ENCODE data around the gene USF2. TPM values are rescaled to one million over a fixed set of nuclear protein-coding genes. Genes with fewer than 3 reads are reported as not detected.
A peak's percentile ranks its signal among the peaks of the same experiment; 100 is the strongest.

USF2 gene
- total and polyA plus RNA-seq, 2 of the 8 experiments (the other 6 are each of a cell fraction or from before 2014, with no cell fraction given), result 74.1 to 109 TPM

GRCh38 chr19:35267818-35268535 lies 785 bp upstream of the USF2 start:
- H4K8ac ChIP-seq (ENCODE audit: extremely low read depth, insufficient read depth, low read length), result peak overlapping the region; percentile 75
- no peaks in the 10 kb centered on the region for H3K27me3 ChIP-seq (replicated peaks in 1 of 4; ENCODE audit: control insufficient read depth in 3 of 4, extremely low read depth in 1 of 4, insufficient read depth in 3 of 4, low read length in 3 of 4)
- no peak overlapping the region for H2BK12ac ChIP-seq (ENCODE audit: low read depth, low read length)
- H3K4me1 ChIP-seq (replicated peaks in 1 of 4; ENCODE audit: control insufficient read depth in 3 of 4, insufficient read depth in 4 of 4, low read length in 3 of 4), result peaks cover 0 to 14% (median 8%) of the 10 kb centered on the region in 4 experiments; a peak in 5 of 7 replicates
- H3K79me2 ChIP-seq (ENCODE audit: control insufficient read depth in 1 of 2, insufficient read depth in 2 of 2, low read length in 2 of 2), result 0 out of 4 replicates have a peak, but pooled peaks cover 0 to 5% of the 10 kb centered on the region in 2 experiments
- H2BK5ac ChIP-seq (ENCODE audit: low read depth, low read length), result no peak overlapping the region
- H3K14ac ChIP-seq (ENCODE audit: insufficient read length), result no peak overlapping the region
- H3K4me3 ChIP-seq (ENCODE audit: extremely low read depth in 1 of 4, insufficient read depth in 2 of 4, low read depth in 3 of 4, low read length in 4 of 4), result peak overlapping the region; percentile 32 to 77 (median 52)
- no peaks in the 10 kb centered on the region; the same call in 1 of the 2 replicates for H3K23me2 ChIP-seq (ENCODE audit: low read depth, low read length)
- no peak overlapping the region for H2BK20ac ChIP-seq (ENCODE audit: low read length)
- ChIA-PET POLR2A (ENCODE audit: partially characterized antibody) (interaction anchor here (1.0 to 10.5 kb wide), 4 partner anchors 13 to 114 kb away, joined by 3 to 146 read pairs (median 16); partner anchors contain the start of genes FXYD5, HAMP and LSR), CTCF (ENCODE audit: partially characterized antibody) (interaction anchor here (0.6 kb wide), 1 partner anchor 556 kb away, joined by 4 read pairs; no protein-coding TSS in a partner anchor)
- WGBS, 2 experiments (ENCODE audit: extremely low coverage in 1 of 2, insufficient coverage in 1 of 2, insufficient read length in 1 of 2, insufficient replicate concordance in 2 of 2, low coverage in 1 of 2, low lambda C conversion rate in 2 of 2, missing lambda C conversion rate in 1 of 2), result 3% methylated on average over 13 of the region's 100 CpGs; no CpG with 5 or more reads in 1 of the 2 experiments
- H2AK5ac ChIP-seq (ENCODE audit: low read depth, low read length), result no peak overlapping the region
- H4K91ac ChIP-seq (replicated peaks; ENCODE audit: insufficient read length, low read length), result peak overlapping the region; percentile 17
- DNase-seq (ENCODE audit: low read depth in 1 of 2, low spot score in 2 of 2) (peak in 1 of 2 experiments; percentile 81), FAIRE-seq (no peak)
- no peaks in the 10 kb centered on the region for H3K9me3 ChIP-seq (ENCODE audit: insufficient read depth in 2 of 2, low read depth in 1 of 2, low read length in 1 of 2)
- H4K5ac ChIP-seq (ENCODE audit: insufficient read length, low read depth, low read length), result peak overlapping the region; percentile 58
- no peak overlapping the region for H2AFZ ChIP-seq (ENCODE audit: low read length)
- H3K79me1 ChIP-seq (ENCODE audit: low read depth, low read length), result peaks cover 6% of the 10 kb centered on the region; the same call in 1 of the 2 replicates
- peaks cover 2 to 21% of the 10 kb centered on the region in 2 experiments for H4K20me1 ChIP-seq (replicated peaks in 1 of 2; ENCODE audit: control insufficient read depth in 1 of 2, insufficient read depth in 2 of 2, low read length in 2 of 2)
- H3K36me3 ChIP-seq (ENCODE audit: control insufficient read depth in 2 of 4, insufficient read depth in 4 of 4, low read length in 3 of 4), result peaks cover 15 to 42% (median 30%) of the 10 kb centered on the region in 4 experiments; a peak in 7 of 8 replicates
- no peak overlapping the region for H2BK120ac ChIP-seq (replicated peaks; ENCODE audit: low read depth, low read length)
- H3K27ac ChIP-seq (ENCODE audit: low read depth, low read length), result peak overlapping the region; percentile 67; the same call in 1 of the 2 replicates
- peak overlapping the region; percentile 70 to 75 for H3K4me2 ChIP-seq (ENCODE audit: insufficient read depth in 1 of 2, low read depth in 2 of 2, low read length in 2 of 2)
- H3K9ac ChIP-seq (replicated peaks in 1 of 4; ENCODE audit: extremely low read depth in 1 of 4, low read depth in 3 of 4, low read length in 3 of 4), result peak overlapping the region; percentile 34 to 56 (median 42); a peak in 6 of 7 replicates
- no peak overlapping the region; the same call in 1 of the 2 replicates for H3K18ac ChIP-seq (ENCODE audit: extremely low read depth, low read length)
- no peak overlapping the region for H2BK15ac ChIP-seq (ENCODE audit: low read length)
- no peak overlapping the region for H3K56ac ChIP-seq (replicated peaks; ENCODE audit: insufficient read length, low read depth, low read length)
- H3K23ac ChIP-seq (ENCODE audit: insufficient read length), result no peak overlapping the region
- no peak overlapping the region for H3K4ac ChIP-seq (replicated peaks; ENCODE audit: insufficient read length, low read depth, low read length)
- TF ChIP-seq PHF8 (conservative IDR thresholded peaks at IDR 0.05; ENCODE audit: low read depth, low read length) (0 out of 2 replicates have a peak, but pooled peaks have one; percentile 21), BCL11A (IDR thresholded peaks at IDR 0.05; ENCODE audit: low read depth in 2 of 2, low read length in 2 of 2) (no peak), BRCA1 (IDR thresholded peaks at IDR 0.05; ENCODE audit: low read depth, low read length) (no peak), SIX5 (IDR thresholded peaks at IDR 0.05; ENCODE audit: low read depth, low read length) (no peak), EP300 (IDR thresholded peaks at IDR 0.05; ENCODE audit: borderline replicate concordance in 1 of 2, low read depth in 2 of 2, low read length in 2 of 2) (no peak), CBX8 (IDR thresholded peaks at IDR 0.05; ENCODE audit: borderline replicate concordance, low read depth, low read length) (no peak), MAX (IDR thresholded peaks at IDR 0.05) (no peak), NRF1 (IDR thresholded peaks at IDR 0.05; ENCODE audit: low read depth, low read length) (peak; percentile 60), CEBPB (IDR thresholded peaks at IDR 0.05; ENCODE audit: low read depth, low read length) (no peak), TBP (IDR thresholded peaks at IDR 0.05; ENCODE audit: low read depth, low read length) (no peak), SAP30 (IDR thresholded peaks at IDR 0.05; ENCODE audit: insufficient read depth, insufficient replicate concordance, low read length) (no peak)

Measured in H1 (cell line).